ENCODE data around the gene SLC37A1.

The SLC37A1 gene

GRCh38 chr21:42590431-42591131, 76.9 kb downstream of the SLC37A1 start:
- DNase-seq (no peak), ATAC-seq (ENCODE audit: insufficient read depth, low read depth) (no peak)
- Histone ChIP-seq H3K9ac (ENCODE audit: low read depth, low read length) (no peak overlapping the region), H3K4me1 (ENCODE audit: insufficient read depth, low read length) (no peaks in the 10 kb centered on the region), H4K20me1 (ENCODE audit: insufficient read depth, low read length) (no peaks in the 10 kb centered on the region), H3K27ac (ENCODE audit: low read length) (no peak overlapping the region), H3K27me3 (ENCODE audit: insufficient read depth, low read length, poor library complexity) (no peaks in the 10 kb centered on the region), H3K4me3 (ENCODE audit: low read depth in 1 of 2, low read length in 2 of 2) (no peak overlapping the region), H2AFZ (ENCODE audit: low read depth, low read length) (no peak overlapping the region), H3K36me3 (ENCODE audit: insufficient read depth, low read length) (no peaks in the 10 kb centered on the region), H3K79me2 (ENCODE audit: insufficient read depth, low read length) (no peaks in the 10 kb centered on the region), H3K9me3 (ENCODE audit: insufficient read depth, low read length, severe bottlenecking) (no peaks in the 10 kb centered on the region), H3K4me2 (ENCODE audit: insufficient read depth, low read length) (no peak overlapping the region)
- TF ChIP-seq CTCF (IDR thresholded peaks at IDR 0.05; ENCODE audit: borderline replicate concordance, extremely low read depth, low read length, poor library complexity, severe bottlenecking) (no peak), EZH2 (IDR thresholded peaks at IDR 0.05; ENCODE audit: borderline replicate concordance, low read depth, low read length, severe bottlenecking) (no peak)

GRCh38 chr21:42591170-42591869, 77.7 kb downstream of the SLC37A1 start:
- Histone ChIP-seq H3K9ac (ENCODE audit: low read depth, low read length) (no peak overlapping the region), H4K20me1 (ENCODE audit: insufficient read depth, low read length) (no peaks in the 10 kb centered on the region), H3K4me1 (ENCODE audit: insufficient read depth, low read length) (no peaks in the 10 kb centered on the region), H3K4me3 (ENCODE audit: low read depth in 1 of 2, low read length in 2 of 2) (no peak overlapping the region), H2AFZ (ENCODE audit: low read depth, low read length) (no peak overlapping the region), H3K27ac (ENCODE audit: low read length) (no peak overlapping the region), H3K4me2 (ENCODE audit: insufficient read depth, low read length) (no peak overlapping the region), H3K27me3 (ENCODE audit: insufficient read depth, low read length, poor library complexity) (no peaks in the 10 kb centered on the region), H3K79me2 (ENCODE audit: insufficient read depth, low read length) (no peaks in the 10 kb centered on the region), H3K36me3 (ENCODE audit: insufficient read depth, low read length) (no peaks in the 10 kb centered on the region), H3K9me3 (ENCODE audit: insufficient read depth, low read length, severe bottlenecking) (no peaks in the 10 kb centered on the region)
- no peak for DNase-seq
- TF ChIP-seq CTCF (IDR thresholded peaks at IDR 0.05; ENCODE audit: borderline replicate concordance, extremely low read depth, low read length, poor library complexity, severe bottlenecking) (no peak), EZH2 (IDR thresholded peaks at IDR 0.05; ENCODE audit: borderline replicate concordance, low read depth, low read length, severe bottlenecking) (no peak)
- ATAC-seq (ENCODE audit: insufficient read depth, low read depth) = no peak

- DNase-seq (no peak), ATAC-seq (ENCODE audit: insufficient read depth, low read depth) (no peak)
- Histone ChIP-seq H3K79me2 (ENCODE audit: insufficient read depth, low read length) (no peaks in the 10 kb centered on the region), H3K27ac (ENCODE audit: low read length) (no peak overlapping the region), H3K9me3 (ENCODE audit: insufficient read depth, low read length, severe bottlenecking) (no peaks in the 10 kb centered on the region), H2AFZ (ENCODE audit: low read depth, low read length) (no peak overlapping the region), H3K4me2 (ENCODE audit: insufficient read depth, low read length) (no peak overlapping the region), H3K27me3 (ENCODE audit: insufficient read depth, low read length, poor library complexity) (no peaks in the 10 kb centered on the region), H3K9ac (ENCODE audit: low read depth, low read length) (no peak overlapping the region), H3K4me3 (ENCODE audit: low read depth in 1 of 2, low read length in 2 of 2) (no peak overlapping the region), H3K4me1 (ENCODE audit: insufficient read depth, low read length) (no peaks in the 10 kb centered on the region), H3K36me3 (ENCODE audit: insufficient read depth, low read length) (no peaks in the 10 kb centered on the region), H4K20me1 (ENCODE audit: insufficient read depth, low read length) (no peaks in the 10 kb centered on the region)
- no peak for TF ChIP-seq CTCF (IDR thresholded peaks at IDR 0.05; ENCODE audit: borderline replicate concordance, extremely low read depth, low read length, poor library complexity, severe bottlenecking)
- TF ChIP-seq EZH2 (IDR thresholded peaks at IDR 0.05; ENCODE audit: borderline replicate concordance, low read depth, low read length, severe bottlenecking) = no peak
These were observed 78.6 kb downstream of the SLC37A1 start for GRCh38 chr21:42592156-42592820.
